ENCODE data around the gene UFD1. TPM values are rescaled to one million over a fixed set of nuclear protein-coding genes. Genes with fewer than 3 reads are reported as not detected.

Gene UFD1
- total and polyA plus RNA-seq, 2 of the 13 experiments (the other 11 are each of a cell fraction or from before 2014, with no cell fraction given): 47.9 to 51.1 TPM

- peak; percentile 52; the same call in 1 of the 2 replicates for TF ChIP-seq CCDC6 (CRISPR knock-in tag; IDR thresholded peaks at IDR 0.05)
- no peak for TF ChIP-seq MBNL3 (CRISPR knock-in tag; conservative IDR thresholded peaks at IDR 0.05)
- TF ChIP-seq FIP1L1 (IDR thresholded peaks at IDR 0.05; ENCODE audit: borderline replicate concordance, insufficient read depth, low read depth, low read length): no peak
- no peak for TF ChIP-seq ZNF644 (CRISPR knock-in tag; IDR thresholded peaks at IDR 0.05; ENCODE audit: low read depth)
- no peak for TF ChIP-seq ZNF124 (CRISPR knock-in tag; IDR thresholded peaks at IDR 0.05)
- no peak for TF ChIP-seq ARID3A (IDR thresholded peaks at IDR 0.05; ENCODE audit: low read depth, low read length)
- TF ChIP-seq ZZZ3 (CRISPR knock-in tag; IDR thresholded peaks at IDR 0.05; ENCODE audit: borderline replicate concordance): no peak
- no peak for TF ChIP-seq ZNF564 (CRISPR knock-in tag; IDR thresholded peaks at IDR 0.05)
- no peak; the same call in 1 of the 2 replicates for TF ChIP-seq ZNF75D (CRISPR knock-in tag; IDR thresholded peaks at IDR 0.05; ENCODE audit: borderline replicate concordance)
- peak; percentile 22 for TF ChIP-seq XRCC5 (optimal IDR thresholded peaks at IDR 0.05; ENCODE audit: low read length)
- no peak for TF ChIP-seq MATR3 (CRISPR knock-in tag; IDR thresholded peaks at IDR 0.05)
- TF ChIP-seq ZNF451 (CRISPR knock-in tag; IDR thresholded peaks at IDR 0.05): 0 out of 2 replicates have a peak, but pooled peaks have one; percentile 50
- no peak for TF ChIP-seq HMGXB3 (CRISPR knock-in tag; IDR thresholded peaks at IDR 0.05; ENCODE audit: borderline replicate concordance)
- TF ChIP-seq NFIB (CRISPR knock-in tag; IDR thresholded peaks at IDR 0.05; ENCODE audit: borderline replicate concordance): no peak
- TF ChIP-seq ZFP82 (CRISPR knock-in tag; IDR thresholded peaks at IDR 0.05; ENCODE audit: borderline replicate concordance): no peak
- TF ChIP-seq PRDM4 (CRISPR knock-in tag; IDR thresholded peaks at IDR 0.05; ENCODE audit: borderline replicate concordance): no peak
- no peak for TF ChIP-seq ZNF672 (CRISPR knock-in tag; IDR thresholded peaks at IDR 0.05)
- TF ChIP-seq CHD4 (IDR thresholded peaks at IDR 0.05; ENCODE audit: borderline replicate concordance, low read length): no peak
- TF ChIP-seq HNRNPK (IDR thresholded peaks at IDR 0.05; ENCODE audit: low read depth, low read length, poor library complexity, severe bottlenecking): peak; percentile 68
- no peak for TF ChIP-seq NFRKB (IDR thresholded peaks at IDR 0.05)
- no peak for TF ChIP-seq ZNF10 (CRISPR knock-in tag; IDR thresholded peaks at IDR 0.05; ENCODE audit: borderline replicate concordance, low read depth)
Measured at GRCh38 chr22:19447330-19448075, 31.5 kb downstream of the UFD1 start, which contains the start of gene C22orf39 (continued).

Data from HepG2 (cell line).